Non-pigmented ciliary epithelial cell (primary cell): ENCODE results near the gene NHLH1.

Experiments used
- DNase-seq: peaks from one replicate; pipeline ENCODE4 v3.0.0-alpha.2; 2010; ENCODE audit warnings: low read depth

NHLH1 gene

DNA sequence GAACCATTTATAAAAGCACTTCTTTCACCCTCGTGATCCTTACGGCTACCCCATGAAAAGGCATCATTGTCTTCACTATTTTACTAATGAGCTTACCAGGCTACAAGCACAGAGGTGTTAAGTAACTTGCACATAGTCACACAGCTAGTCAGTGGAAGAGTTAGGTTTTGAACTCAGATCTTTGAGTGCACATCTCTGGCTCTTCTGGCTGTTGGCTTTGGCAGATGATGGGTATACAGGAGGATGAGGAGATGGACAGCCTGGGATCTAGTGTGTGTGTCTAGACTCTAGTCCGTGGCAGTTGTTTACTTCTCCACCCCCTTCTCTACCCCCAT lies 45.1 kb downstream of the NHLH1 start:
- DNase-seq, result no peak

DNA sequence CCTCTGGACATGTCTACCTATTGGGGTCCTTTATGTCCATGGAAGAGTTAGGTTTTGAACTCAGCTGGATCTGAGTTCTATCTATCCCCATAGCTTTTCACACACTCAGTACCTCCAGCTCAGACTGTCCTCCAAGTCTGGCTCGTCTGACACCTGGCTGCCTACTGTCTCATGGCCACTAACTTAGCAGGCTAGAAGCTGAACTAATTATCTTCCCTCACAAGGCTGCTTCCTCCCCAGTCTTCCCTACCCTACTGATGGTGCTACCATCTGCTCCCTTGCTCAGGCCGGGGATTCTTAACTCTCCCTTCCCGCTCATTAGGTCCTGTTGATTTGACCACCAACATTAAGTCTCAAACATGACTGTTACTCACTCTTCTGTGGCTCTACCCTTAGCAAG lies 46.8 kb downstream of the NHLH1 start:
- DNase-seq, result no peak

DNA sequence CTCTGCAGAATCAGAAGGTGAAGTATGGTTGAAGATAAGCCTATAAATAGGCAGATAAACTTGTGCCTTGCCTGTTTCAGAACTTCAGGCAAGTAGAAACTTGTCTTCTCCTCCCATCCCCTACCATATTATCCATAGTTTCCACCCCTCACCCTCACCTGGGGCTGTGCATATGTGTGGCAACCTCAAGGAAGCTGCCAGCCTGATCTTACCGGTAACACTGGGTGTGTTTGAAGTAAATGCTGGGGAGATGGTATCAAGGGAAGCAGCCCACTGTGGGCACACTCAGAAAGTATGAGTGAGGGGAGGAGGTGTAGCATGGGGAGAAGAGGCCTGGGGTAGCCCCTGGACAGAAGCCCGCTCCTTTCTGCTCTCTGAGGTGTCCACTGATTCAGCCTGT lies 48.0 kb downstream of the NHLH1 start:
- no peak for DNase-seq

DNA sequence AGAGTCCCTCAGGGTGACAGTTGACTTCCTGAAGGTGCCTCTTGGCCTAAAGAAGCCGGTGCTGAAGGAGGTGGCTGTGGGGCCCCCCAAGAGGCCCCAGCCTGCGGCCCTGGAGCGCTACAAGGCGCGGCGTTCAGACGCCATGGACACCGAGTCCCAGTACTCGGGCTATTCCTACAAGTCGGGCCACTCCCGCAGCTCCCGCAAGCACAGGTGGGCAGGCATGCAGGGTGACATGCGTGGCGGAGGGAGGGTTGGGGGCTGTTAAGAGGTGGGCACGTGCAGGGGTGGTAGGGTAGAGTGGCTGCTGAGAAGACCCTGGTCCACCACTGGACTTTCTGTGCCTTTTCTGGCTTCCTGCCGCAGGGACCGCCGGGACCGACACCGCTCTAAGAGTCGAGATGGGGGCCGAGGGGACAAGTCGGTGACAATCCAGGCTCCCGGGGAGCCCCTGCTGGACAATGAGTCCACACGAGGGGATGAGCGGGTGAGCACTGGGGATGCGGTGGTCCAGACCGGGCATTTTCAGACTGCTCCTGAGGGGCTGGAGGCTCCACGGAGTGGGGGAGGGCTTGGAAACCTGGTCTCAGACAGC lies 48.9 kb downstream of the NHLH1 start:
- DNase-seq, result no peak

DNA sequence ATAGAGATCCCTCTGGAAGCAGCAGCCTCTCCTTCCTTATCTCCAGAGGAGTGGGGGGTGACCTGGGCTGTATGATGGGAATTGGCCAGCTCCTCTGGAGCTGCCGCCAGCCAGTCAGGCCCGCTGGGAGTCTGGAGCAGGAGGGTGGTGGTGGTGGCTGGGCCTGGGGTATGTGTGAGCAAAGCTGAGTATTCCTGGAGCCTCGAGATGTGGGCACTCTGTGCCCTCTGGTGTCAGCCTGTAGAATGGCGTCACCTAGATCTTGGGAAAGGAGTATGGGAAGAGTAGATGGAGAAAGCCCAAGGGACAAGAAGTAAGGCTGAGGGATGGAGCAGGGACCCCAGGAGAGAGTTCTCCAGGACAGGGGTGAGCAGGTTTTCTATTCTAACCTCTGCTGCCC lies 49.5 kb downstream of the NHLH1 start:
- no peak for DNase-seq

DNA sequence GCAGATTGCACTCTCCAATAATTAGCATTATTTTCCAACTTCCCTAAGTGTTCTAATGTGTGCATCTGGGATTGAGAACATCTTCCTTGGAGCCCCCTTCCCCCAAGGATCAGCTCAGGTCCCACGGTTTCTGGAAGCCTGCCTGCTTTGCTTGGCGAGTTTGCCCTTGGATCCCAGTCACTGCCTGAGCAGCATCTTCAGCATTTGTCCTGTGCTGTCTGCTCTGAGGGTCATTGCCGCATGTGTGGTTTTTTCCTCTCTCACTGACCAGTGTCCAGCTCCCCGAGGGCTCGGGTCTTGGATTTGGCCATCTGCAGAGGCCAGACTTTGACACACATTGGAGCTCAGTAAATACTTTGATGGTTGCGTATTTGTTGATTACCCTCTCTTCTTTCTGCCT lies 51.6 kb downstream of the NHLH1 start:
- no peak for DNase-seq

DNA sequence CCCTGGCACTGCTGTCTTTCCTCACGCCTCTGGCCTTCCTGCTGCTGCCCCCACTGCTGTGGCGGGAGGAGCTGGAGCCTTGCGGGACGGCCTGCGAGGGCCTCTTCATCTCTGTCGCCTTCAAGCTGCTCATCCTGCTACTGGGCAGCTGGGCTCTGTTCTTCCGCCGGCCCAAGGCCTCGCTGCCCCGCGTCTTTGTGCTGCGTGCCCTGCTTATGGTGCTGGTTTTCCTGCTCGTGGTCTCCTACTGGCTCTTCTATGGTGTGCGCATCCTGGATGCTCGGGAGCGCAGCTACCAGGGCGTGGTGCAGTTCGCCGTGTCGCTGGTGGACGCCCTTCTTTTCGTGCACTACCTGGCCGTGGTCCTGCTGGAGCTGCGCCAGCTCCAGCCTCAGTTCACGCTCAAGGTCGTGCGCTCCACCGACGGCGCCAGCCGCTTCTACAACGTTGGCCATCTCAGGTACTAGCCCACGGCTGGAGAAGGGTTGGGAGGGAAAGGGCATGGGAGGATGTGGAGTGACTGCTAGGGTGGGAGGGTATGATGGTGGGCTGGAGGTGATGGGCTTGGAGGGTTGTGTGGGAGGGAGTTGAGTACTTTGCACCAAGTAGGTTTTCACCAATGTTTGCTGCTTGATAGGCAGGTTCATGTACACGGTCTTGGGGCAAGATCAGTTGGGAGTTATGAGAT lies 52.4 kb downstream of the NHLH1 start:
- no peak for DNase-seq

DNA sequence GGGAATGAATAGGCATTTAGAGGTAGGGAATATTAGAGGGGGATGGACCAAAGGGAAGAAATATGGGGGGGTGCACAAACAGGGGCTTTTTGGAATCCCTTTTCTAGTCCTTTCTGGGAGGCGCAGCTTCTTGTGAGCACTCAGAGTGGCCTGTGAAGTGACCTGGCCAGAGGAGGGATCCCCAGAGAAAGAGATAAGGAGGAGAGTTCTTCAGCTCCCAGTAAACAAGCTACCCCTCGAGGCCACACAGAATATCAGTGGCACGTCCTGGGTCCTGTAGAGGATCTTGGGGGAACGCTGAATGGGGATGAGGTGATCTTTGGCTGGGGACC lies 52.9 kb downstream of the NHLH1 start:
- no peak for DNase-seq

DNA sequence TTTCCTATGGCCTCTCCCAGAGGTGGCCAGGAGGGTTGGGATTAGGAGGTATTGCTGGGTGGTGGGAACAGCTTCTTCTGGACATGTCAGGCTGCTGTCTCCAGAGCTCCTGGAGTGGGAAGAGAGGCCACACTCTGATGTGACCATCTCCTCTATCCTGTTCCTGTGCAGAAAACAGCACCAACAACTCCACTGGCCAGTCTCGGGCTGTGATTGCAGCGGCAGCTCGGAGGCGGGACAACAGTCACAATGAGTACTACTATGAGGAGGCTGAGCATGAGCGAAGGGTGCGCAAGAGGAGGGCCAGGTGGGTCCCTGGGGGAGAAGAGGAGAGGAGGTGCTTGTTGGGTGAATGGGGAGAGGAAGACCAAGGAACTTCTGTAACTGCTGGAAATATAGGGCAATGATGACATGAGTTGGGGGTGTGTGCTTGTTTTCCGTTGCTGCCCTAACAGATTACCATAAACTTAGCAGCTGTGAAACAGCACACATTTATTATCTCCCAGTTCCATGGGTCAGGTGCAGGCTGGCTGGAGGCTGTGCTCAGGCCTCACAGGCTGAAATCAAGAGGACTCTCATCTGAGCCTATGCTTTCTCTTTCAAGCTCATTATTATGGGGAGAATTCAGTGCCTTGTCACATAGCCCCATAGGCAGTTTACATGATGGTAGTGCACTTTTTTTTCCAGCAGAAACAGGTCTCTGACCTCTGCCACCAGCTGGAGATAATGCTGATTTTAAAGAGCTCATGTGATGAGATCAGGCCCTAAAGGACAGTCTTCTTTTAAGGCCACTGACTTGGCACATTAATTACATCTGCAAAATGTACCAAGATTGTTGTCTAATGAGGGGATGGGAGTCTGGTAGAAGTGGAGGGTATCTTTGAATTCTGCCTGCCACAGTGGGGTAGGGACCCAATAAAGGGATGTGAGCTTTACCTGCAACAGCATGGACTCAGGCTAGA lies 54.3 kb downstream of the NHLH1 start:
- DNase-seq, result no peak

DNA sequence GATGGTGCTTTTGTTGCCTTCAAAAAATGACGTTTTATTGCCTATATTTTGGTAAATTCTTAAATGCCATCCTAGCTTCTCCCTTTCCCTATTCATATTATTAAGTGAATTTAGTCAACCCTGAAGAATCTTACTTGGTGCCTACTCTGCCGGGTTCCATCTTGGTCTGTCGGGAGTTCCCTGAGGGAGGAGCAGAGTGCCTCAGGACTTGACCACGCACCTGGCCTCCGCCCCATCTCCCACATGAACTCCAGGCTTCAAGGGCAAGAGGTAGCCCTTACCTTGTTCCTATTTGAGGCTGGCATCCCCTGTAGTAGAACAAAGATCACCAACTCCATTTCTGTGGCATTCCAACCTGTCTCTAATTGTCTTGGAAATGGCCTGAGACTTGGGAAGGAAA lies 55.0 kb downstream of the NHLH1 start:
- no peak for DNase-seq
